AG10803 (cell line): Measurements from ENCODE around the gene TIMP4.

Experiments used
- DNase-seq: peaks from one replicate; pipeline ENCODE4 v3.0.0; 2010; ENCODE audit warnings: low read depth
- H3K4me3 ChIP-seq: 2 replicates; pipeline ENCODE4 v1.5.1; 2011; ENCODE audit warnings: mild to moderate bottlenecking, low read length, control low read depth
- TF ChIP-seq, protein P1 (sequence below): conservative IDR thresholded peaks from 2 replicates; pipeline ENCODE4 v1.5.1; 2011; ENCODE audit warnings: mild to moderate bottlenecking, low read length, control low read depth, inconsistent platforms

Gene TIMP4

DNA sequence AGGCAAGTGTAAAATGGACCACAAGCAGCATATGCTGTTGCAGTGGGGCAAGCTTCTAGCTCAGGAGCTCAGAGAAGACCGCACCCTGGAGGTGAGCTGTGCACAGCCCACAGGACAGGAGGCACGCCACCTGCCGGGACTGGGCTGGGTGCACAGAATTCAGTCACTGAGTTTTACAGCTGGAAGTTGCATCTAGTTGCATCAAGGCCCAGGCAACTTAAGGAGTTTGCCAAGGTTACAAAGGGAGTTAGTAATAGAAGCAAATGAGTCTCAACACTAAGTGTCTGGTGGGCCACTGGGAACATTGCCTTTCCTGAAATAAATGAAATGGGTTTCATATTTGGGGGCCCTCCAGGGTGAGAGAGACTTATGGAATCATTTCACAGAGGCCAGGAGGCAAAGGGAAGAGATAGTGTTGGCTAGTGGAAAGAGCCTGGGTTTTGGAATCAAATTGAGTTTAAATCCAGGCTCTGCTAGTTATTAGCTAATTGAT is 36.0 kb upstream of the TIMP4 start:
- TF ChIP-seq, protein P1, sequence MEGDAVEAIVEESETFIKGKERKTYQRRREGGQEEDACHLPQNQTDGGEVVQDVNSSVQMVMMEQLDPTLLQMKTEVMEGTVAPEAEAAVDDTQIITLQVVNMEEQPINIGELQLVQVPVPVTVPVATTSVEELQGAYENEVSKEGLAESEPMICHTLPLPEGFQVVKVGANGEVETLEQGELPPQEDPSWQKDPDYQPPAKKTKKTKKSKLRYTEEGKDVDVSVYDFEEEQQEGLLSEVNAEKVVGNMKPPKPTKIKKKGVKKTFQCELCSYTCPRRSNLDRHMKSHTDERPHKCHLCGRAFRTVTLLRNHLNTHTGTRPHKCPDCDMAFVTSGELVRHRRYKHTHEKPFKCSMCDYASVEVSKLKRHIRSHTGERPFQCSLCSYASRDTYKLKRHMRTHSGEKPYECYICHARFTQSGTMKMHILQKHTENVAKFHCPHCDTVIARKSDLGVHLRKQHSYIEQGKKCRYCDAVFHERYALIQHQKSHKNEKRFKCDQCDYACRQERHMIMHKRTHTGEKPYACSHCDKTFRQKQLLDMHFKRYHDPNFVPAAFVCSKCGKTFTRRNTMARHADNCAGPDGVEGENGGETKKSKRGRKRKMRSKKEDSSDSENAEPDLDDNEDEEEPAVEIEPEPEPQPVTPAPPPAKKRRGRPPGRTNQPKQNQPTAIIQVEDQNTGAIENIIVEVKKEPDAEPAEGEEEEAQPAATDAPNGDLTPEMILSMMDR, result peak; percentile 16; the same call in 1 of the 2 replicates
- peak; percentile 61 for DNase-seq
- no peak overlapping the region for H3K4me3 ChIP-seq

GRCh38 chr3:12194209-12194608 is 35.5 kb upstream of the TIMP4 start:
- H3K4me3 ChIP-seq, result no peak overlapping the region
- TF ChIP-seq, protein P1, result no peak
- peak; percentile 89 for DNase-seq

DNA sequence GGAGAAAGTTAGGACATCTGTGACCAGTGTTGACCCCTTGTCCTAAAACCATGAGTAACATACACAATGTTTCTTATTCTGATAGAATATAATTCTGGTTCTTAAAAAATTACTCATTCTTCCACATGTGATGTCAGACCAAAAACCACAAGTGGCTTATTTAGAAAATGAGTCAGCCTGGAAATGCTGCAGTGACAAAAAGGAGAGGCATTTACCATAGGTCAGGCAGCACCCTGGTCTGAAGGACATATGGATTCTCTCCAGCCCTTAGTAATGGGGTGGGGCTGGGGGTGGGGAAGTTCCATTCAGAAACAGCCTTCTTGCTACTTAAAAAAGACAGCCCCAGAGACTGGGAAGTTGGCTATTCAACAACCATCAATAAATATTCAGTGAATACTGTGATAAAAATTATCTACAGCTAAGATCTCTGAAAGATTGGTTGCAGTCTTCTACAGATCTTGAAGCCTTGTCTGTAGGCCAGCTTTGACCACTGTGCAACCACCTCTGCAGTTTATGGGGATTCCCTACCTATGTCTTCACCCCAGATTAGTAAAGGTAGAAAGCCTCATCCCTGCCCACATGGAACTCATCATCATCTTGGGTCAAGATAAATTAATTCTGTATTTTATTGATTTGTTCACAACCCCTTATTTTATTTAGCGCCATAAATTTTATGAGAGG is 34.9 kb upstream of the TIMP4 start:
- TF ChIP-seq, protein P1, result no peak
- H3K4me3 ChIP-seq, result no peak overlapping the region
- peak; percentile 96 for DNase-seq

GRCh38 chr3:12192655-12193484 is 34.2 kb upstream of the TIMP4 start:
- DNase-seq, result no peak
- H3K4me3 ChIP-seq, result no peak overlapping the region

DNA sequence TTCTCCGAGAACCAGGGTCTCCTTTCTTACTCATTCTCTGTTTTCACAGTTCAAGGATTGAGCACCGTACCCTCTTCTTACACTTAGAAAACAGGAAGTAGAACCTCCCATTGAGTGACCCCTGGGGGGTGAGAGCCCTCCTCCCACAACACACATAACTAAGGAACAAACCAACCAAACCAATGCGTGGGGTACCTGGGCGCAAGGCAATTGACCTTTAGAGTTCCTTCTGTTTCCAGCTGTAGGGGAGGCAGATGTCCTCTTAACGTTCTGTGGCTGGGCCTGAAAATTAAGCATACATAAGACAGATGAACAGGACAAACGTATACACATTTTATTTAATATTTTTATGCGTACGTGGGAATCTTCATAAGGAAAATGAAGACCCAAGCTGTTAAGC is 33.5 kb upstream of the TIMP4 start:
- DNase-seq, result no peak
- TF ChIP-seq, protein P1, result no peak
- H3K4me3 ChIP-seq, result no peak overlapping the region

More at GRCh38 chr3:12192655-12193484, 34.2 kb upstream of the TIMP4 start:
- TF ChIP-seq, protein P1, result no peak

DNA sequence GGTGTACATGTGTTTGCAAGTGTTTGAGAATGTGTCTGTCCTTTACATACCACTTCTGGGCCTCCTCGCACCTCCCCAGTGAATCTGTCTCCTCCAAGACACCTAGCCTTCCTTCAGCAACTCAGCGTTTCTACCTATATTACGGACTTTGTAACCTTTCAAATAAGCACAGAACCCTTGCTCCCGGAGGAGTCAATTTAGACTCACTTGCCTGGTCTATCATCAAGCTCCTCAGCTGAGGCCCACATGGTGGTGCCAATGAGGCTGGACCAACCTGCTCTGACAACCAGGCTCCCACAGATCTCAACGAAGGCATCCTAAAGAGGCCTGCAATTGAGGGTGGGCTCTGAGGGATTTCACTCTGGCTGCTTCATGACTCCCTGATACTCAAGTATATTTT is 32.8 kb upstream of the TIMP4 start:
- TF ChIP-seq, protein P1, result no peak
- no peak for DNase-seq
- no peak overlapping the region for H3K4me3 ChIP-seq
